GM23338 (cell line): ENCODE measurements around the gene ZNF69. TPM values are rescaled to one million over a fixed set of nuclear protein-coding genes. Genes with fewer than 3 reads are reported as not detected.

ENCODE experiments used
- ATAC-seq: fragments of 200-7000 bp; cut with Tn5 transposase; 3 replicates; pipeline ENCODE4 v1.9.1; 2020
- DNase-seq: peaks from one replicate; pipeline ENCODE4 v3.0.0-alpha.2; 2015; ENCODE audit warnings: low spot score
- H2AFZ ChIP-seq: fragments of 200-600 bp; sonication (generic); 2 replicates; pipeline ENCODE4 v1.8.0; 2016; ENCODE audit warnings: antibody characterized with exemption, mild to moderate bottlenecking, moderate library complexity
- H3F3A ChIP-seq: fragments of 200-600 bp; sonication (generic); replicated peaks from 2 replicates; pipeline ENCODE4 v1.8.0; 2017; ENCODE audit warnings: antibody characterized with exemption, mixed run types, low read depth
- H3K27ac ChIP-seq: fragments of 200-600 bp; sonication (generic); 2 replicates; pipeline ENCODE4 v1.6.1; 2016; ENCODE audit warnings: low read depth
- H3K27me3 ChIP-seq: fragments of 200-600 bp; sonication (generic); 2 replicates; pipeline ENCODE4 v1.8.0; 2016; ENCODE audit warnings: mild to moderate bottlenecking, mixed run types, moderate library complexity; ENCODE audit not compliant: insufficient read depth
- H3K36me3 ChIP-seq: fragments of 200-600 bp; sonication (generic); 2 replicates; pipeline ENCODE4 v1.8.0; 2016; ENCODE audit warnings: mild to moderate bottlenecking; ENCODE audit not compliant: insufficient read depth
- H3K4me1 ChIP-seq: fragments of 200-600 bp; sonication (generic); 2 replicates; pipeline ENCODE4 v1.8.0; 2016; ENCODE audit warnings: mild to moderate bottlenecking, moderate library complexity; ENCODE audit not compliant: insufficient read depth
- H3K4me2 ChIP-seq: fragments of 200-600 bp; sonication (generic); 2 replicates; pipeline ENCODE4 v1.7.1; 2017; ENCODE audit warnings: mixed run types
- H3K4me3 ChIP-seq: fragments of 200-600 bp; sonication (generic); 2 replicates; pipeline ENCODE4 v1.6.1; 2016; ENCODE audit warnings: mixed run types
- H3K79me2 ChIP-seq: fragments of 200-600 bp; sonication (generic); replicated peaks from 2 replicates; pipeline ENCODE4 v1.8.0; 2017; ENCODE audit warnings: mild to moderate bottlenecking; ENCODE audit not compliant: insufficient read depth
- H3K9me2 ChIP-seq: fragments of 200-600 bp; sonication (generic); 2 replicates; pipeline ENCODE4 v1.8.0; 2017; ENCODE audit not compliant: insufficient read depth
- H4K20me1 ChIP-seq: fragments of 200-600 bp; sonication (generic); replicated peaks from 2 replicates; pipeline ENCODE4 v1.8.0; 2017; ENCODE audit warnings: mild to moderate bottlenecking; ENCODE audit not compliant: insufficient read depth
- H3K27ac Mint-ChIP-seq: 2 replicates; pipeline ENCODE4 v1.8.0; 2020; ENCODE audit warnings: inconsistent platforms, mild to moderate bottlenecking, moderate library complexity, mixed read lengths
- H3K27me3 Mint-ChIP-seq: 3 replicates; pipeline ENCODE4 v1.8.0; 2022; ENCODE audit warnings: low read depth, mild to moderate bottlenecking, moderate library complexity, mixed read lengths, inconsistent platforms; ENCODE audit not compliant: insufficient read depth, poor library complexity
- H3K36me3 Mint-ChIP-seq: 3 replicates; pipeline ENCODE4 v1.8.0; 2021; ENCODE audit warnings: low read depth, mild to moderate bottlenecking, inconsistent platforms, moderate library complexity, mixed read lengths
- H3K4me1 Mint-ChIP-seq: 3 replicates; pipeline ENCODE4 v1.8.0; 2020; ENCODE audit warnings: mild to moderate bottlenecking, inconsistent platforms, mixed read lengths
- H3K4me3 Mint-ChIP-seq: 3 replicates; pipeline ENCODE4 v1.8.0; 2021; ENCODE audit warnings: moderate library complexity, mild to moderate bottlenecking, inconsistent platforms, mixed read lengths
- H3K9me3 Mint-ChIP-seq: 3 replicates; pipeline ENCODE4 v1.8.0; 2020; ENCODE audit warnings: moderate library complexity, mild to moderate bottlenecking, inconsistent platforms, mixed read lengths
- CREB1 ChIP-seq: fragments of 250-450 bp; sonication (Bioruptor Pico); IDR thresholded peaks from 2 replicates; pipeline ENCODE4 v1.5.0; 2020; ENCODE audit warnings: low read depth, mild to moderate bottlenecking, moderate library complexity
- CTCF ChIP-seq, 2 experiments: fragments of 200-600 bp in 1 of 2; sonication (generic) in 1 of 2; conservative IDR thresholded peaks; 2 replicates each; pipeline versions ENCODE4 v1.5.1 to v1.6.1; 2016 to 2017; ENCODE audit warnings: antibody characterized with exemption in 2 of 2, low read depth in 2 of 2, mild to moderate bottlenecking in 2 of 2, moderate library complexity in 1 of 2
- ETS1 ChIP-seq: IDR thresholded peaks from 2 replicates; pipeline ENCODE4 v1.6.1; 2016; ENCODE audit warnings: antibody characterized with exemption
- EZH2 ChIP-seq: fragments of 200-600 bp; sonication (generic); IDR thresholded peaks from one replicate; pipeline ENCODE4 v1.8.0; 2017; ENCODE audit warnings: antibody characterized with exemption, mild to moderate bottlenecking, low read depth; ENCODE audit not compliant: unreplicated experiment
- EZH2phosphoT487 ChIP-seq: fragments of 200-600 bp; sonication (generic); IDR thresholded peaks from one replicate; pipeline ENCODE4 v1.8.1; 2018; ENCODE audit warnings: antibody characterized with exemption; ENCODE audit not compliant: unreplicated experiment
- JUNB ChIP-seq: IDR thresholded peaks from one replicate; pipeline ENCODE4 v1.6.1; 2016; ENCODE audit warnings: antibody characterized with exemption; ENCODE audit not compliant: unreplicated experiment
- NANOG ChIP-seq: IDR thresholded peaks from 2 replicates; pipeline ENCODE4 v1.6.1; 2016; ENCODE audit warnings: antibody characterized with exemption, borderline replicate concordance
- POLR2AphosphoS5 ChIP-seq: IDR thresholded peaks from 2 replicates; pipeline ENCODE4 v1.6.1; 2016; ENCODE audit warnings: antibody characterized with exemption, low read depth
- REST ChIP-seq: IDR thresholded peaks from one replicate; pipeline ENCODE4 v1.6.1; 2018; ENCODE audit warnings: antibody characterized with exemption; ENCODE audit not compliant: unreplicated experiment
- STAT1 ChIP-seq: IDR thresholded peaks from one replicate; pipeline ENCODE4 v1.6.1; 2016; ENCODE audit warnings: antibody characterized with exemption; ENCODE audit not compliant: unreplicated experiment
- ZNF114 ChIP-seq: fragments of 250-450 bp; sonication (Bioruptor Pico); IDR thresholded peaks from 2 replicates; pipeline ENCODE4 v1.5.0; 2020; ENCODE audit warnings: mild to moderate bottlenecking, moderate library complexity
- ZNF331 ChIP-seq: fragments of 250-450 bp; sonication (Bioruptor Pico); IDR thresholded peaks from 2 replicates; pipeline ENCODE4 v1.5.0; 2020; ENCODE audit warnings: low read depth, mild to moderate bottlenecking, moderate library complexity
- ZNF462 ChIP-seq: fragments of 250-450 bp; sonication (Bioruptor Pico); IDR thresholded peaks from 2 replicates; pipeline ENCODE4 v1.5.0; 2020; ENCODE audit warnings: mild to moderate bottlenecking, moderate library complexity
- polyA plus RNA-seq: library from polyadenylated mRNA; unstranded; fragments of >200 nt; fragmentation: Nextera tagmentation; extraction: Ambion mirVana; gene quantifications from 2 replicates; pipeline ENCODE4 v1.2.1, GENCODE V29; 2016
- total RNA-seq: library from RNA; depleted of rRNA; stranded (reverse); fragments of >200 nt; shearing (Covaris generic); gene quantifications from 2 replicates; pipeline ENCODE4 v1.2.3, GENCODE V29; 2014

Gene ZNF69
- total and polyA plus RNA-seq, 2 experiments from 2014 or later, result 15.8 to 60.4 TPM

- peaks cover 9% of the 10 kb centered on the region for H4K20me1 ChIP-seq
- no peaks in the 10 kb centered on the region for H3F3A ChIP-seq
- H3K9me2 ChIP-seq, result no peaks in the 10 kb centered on the region
- H3K27me3 ChIP-seq, result 0 out of 2 replicates have a peak, but pooled peaks cover 2% of the 10 kb centered on the region
- H3K27ac Mint-ChIP-seq, result no peak within 1 kb of the TSS
- peak within 1 kb of the TSS; percentile 86 for H3K4me3 ChIP-seq
- H3K27me3 Mint-ChIP-seq, result no peaks in the 10 kb centered on the region
- peak within 1 kb of the TSS; percentile 81 for H3K4me2 ChIP-seq
- H3K27ac ChIP-seq, result peak within 1 kb of the TSS; percentile 96
- peaks cover 39% of the 10 kb centered on the region for H3K79me2 ChIP-seq
- no peaks in the 10 kb centered on the region for H3K4me1 Mint-ChIP-seq
- DNase-seq, result peak; percentile 99
- no peak within 1 kb of the TSS; the same call in 2 of the 3 replicates for H3K4me3 Mint-ChIP-seq
- H3K9me3 Mint-ChIP-seq, result peaks cover 92% of the 10 kb centered on the region
- TF ChIP-seq NANOG, result no peak
- no peak for TF ChIP-seq CTCF (conservative IDR thresholded peaks at IDR 0.05; ENCODE audit: low read depth in 2 of 2)
- no peak for TF ChIP-seq STAT1
- TF ChIP-seq EZH2phosphoT487, result no peak
- TF ChIP-seq ZNF462 (CRISPR knock-in tag), result no peak
- no peak for TF ChIP-seq JUNB
- TF ChIP-seq REST, result no peak
- peak; percentile 60; the same call in 1 of the 2 replicates for TF ChIP-seq ETS1
- TF ChIP-seq EZH2, result no peak
- TF ChIP-seq ZNF331 (CRISPR knock-in tag), result no peak
- TF ChIP-seq CREB1, result no peak
- no peak for TF ChIP-seq ZNF114 (CRISPR knock-in tag)
- TF ChIP-seq POLR2AphosphoS5, result peak; percentile 95
- peaks cover 9% of the 10 kb centered on the region; the same call in 1 of the 2 replicates for H3K4me1 ChIP-seq
- peak within 1 kb of the TSS; percentile 74; the same call in 1 of the 2 replicates for H2AFZ ChIP-seq
- peaks cover 28% of the 10 kb centered on the region for H3K36me3 Mint-ChIP-seq
- ATAC-seq, result peak; percentile 66
- H3K36me3 ChIP-seq, result no peaks in the 10 kb centered on the region
Measured at GRCh38 chr19:11924886-11925650, 37.5 kb downstream of the ZNF69 start, which contains the start of gene ZNF700. ZNF700 (plus strand) TSS chr19:11925107; CDS start chr19:11925211, 104 bp downstream.
